Endothelial cell of umbilical vein (primary cell): ENCODE data around the gene NTN4. TPM values are rescaled to one million over a fixed set of nuclear protein-coding genes. Genes with fewer than 3 reads are reported as not detected.

ENCODE experiments used
- BruUV-seq: library from RNA; stranded (reverse); fragments of 400-500 nt; replicated peaks from 2 replicates; lab custom pipeline; 2021; lab: Mats Ljungman, UMichigan
- CTCF ChIA-PET: fragments of 300-600, 350-600 bp; sonication (Branson Sonifier 250); formaldehyde crosslinking; loops from one replicate; lab custom pipeline; 2021; ENCODE audit warnings: antibody characterized with exemption, inconsistent platforms; lab: Charles Lee
- POLR2A ChIA-PET: fragments of 300-600, 350-600 bp; sonication (Branson Sonifier 250); formaldehyde crosslinking; loops from one replicate; lab custom pipeline; 2021; ENCODE audit warnings: antibody characterized with exemption, inconsistent platforms; lab: Charles Lee
- DNase-seq: peaks from one replicate; pipeline ENCODE4 v3.0.0-alpha.2; 2011; ENCODE audit warnings: low read depth, low spot score
- FAIRE-seq: peaks from 2 replicates; lab custom pipeline; 2011; peaks lifted over from hg19 to GRCh38; lab: Jason Lieb, UNC
- H2AFZ ChIP-seq: 2 replicates; pipeline ENCODE4 v1.6.0; 2012; ENCODE audit warnings: low read depth, low read length, control low read depth, inconsistent platforms
- H3K27ac ChIP-seq: 2 replicates; pipeline ENCODE4 v1.5.1; 2011; ENCODE audit warnings: low read depth, mild to moderate bottlenecking, control low read depth, low read length, moderate library complexity; ENCODE audit not compliant: insufficient read depth
- H3K27me3 ChIP-seq, 2 experiments: 2 replicates each; pipeline versions ENCODE4 v1.6.0 to v1.6.1; 2011; ENCODE audit warnings: low read length in 2 of 2, mixed read lengths in 1 of 2; ENCODE audit not compliant: control insufficient read depth in 2 of 2, insufficient read depth in 2 of 2
- H3K36me3 ChIP-seq, 2 experiments: 2 replicates in 1 of 2; 3 replicates in 1 of 2; pipeline ENCODE4 v1.5.1; 2011; ENCODE audit warnings: low read length in 2 of 2, mild to moderate bottlenecking in 1 of 2, moderate library complexity in 1 of 2; ENCODE audit not compliant: control insufficient read depth in 2 of 2, insufficient read depth in 2 of 2; ENCODE audit errors: extremely low read depth in 1 of 2
- H3K4me1 ChIP-seq: 3 replicates; pipeline ENCODE4 v1.5.1; 2011; ENCODE audit warnings: mild to moderate bottlenecking, low read length; ENCODE audit not compliant: control insufficient read depth, insufficient read depth; ENCODE audit errors: extremely low read depth
- H3K4me2 ChIP-seq: 2 replicates; pipeline ENCODE4 v1.6.1; 2011; ENCODE audit warnings: low read length, control low read depth, mixed read lengths; ENCODE audit not compliant: insufficient read depth
- H3K4me3 ChIP-seq, 3 experiments: fragments of 200-600 bp in 1 of 3; sonication (generic), shearing (Covaris generic) in 1 of 3; replicated peaks in 1 of 3; 2 replicates each; pipeline ENCODE4 v1.5.1; 2011 to 2016; ENCODE audit warnings: control low read depth in 3 of 3, low read length in 3 of 3, mild to moderate bottlenecking in 2 of 3, inconsistent platforms in 1 of 3, low read depth in 1 of 3, moderate library complexity in 1 of 3; ENCODE audit not compliant: insufficient read depth in 1 of 3
- H3K79me2 ChIP-seq: 2 replicates; pipeline ENCODE4 v1.6.0; 2012; ENCODE audit warnings: low read length, inconsistent platforms; ENCODE audit not compliant: control insufficient read depth, insufficient read depth
- H3K9ac ChIP-seq: replicated peaks from 2 replicates; pipeline ENCODE3; 2011; ENCODE audit warnings: low read length, control low read depth; ENCODE audit not compliant: insufficient read depth; ENCODE audit errors: extremely low read depth
- H3K9me1 ChIP-seq: replicated peaks from 3 replicates; pipeline ENCODE4 v1.6.0; 2011; ENCODE audit warnings: mild to moderate bottlenecking, low read length; ENCODE audit not compliant: control insufficient read depth, insufficient read depth; ENCODE audit errors: extremely low read depth
- H3K9me3 ChIP-seq: replicated peaks from 2 replicates; pipeline ENCODE4 v1.5.1; 2012; ENCODE audit warnings: low read length, inconsistent platforms; ENCODE audit not compliant: control insufficient read depth, insufficient read depth
- H4K20me1 ChIP-seq: replicated peaks from 2 replicates; pipeline ENCODE3; 2011; ENCODE audit warnings: mild to moderate bottlenecking, low read length; ENCODE audit not compliant: control insufficient read depth, insufficient read depth; ENCODE audit errors: extremely low read depth
- EZH2 ChIP-seq: IDR thresholded peaks from 2 replicates; pipeline ENCODE4 v1.6.1; 2012; ENCODE audit warnings: borderline replicate concordance, low read depth, mild to moderate bottlenecking, moderate library complexity, low read length, inconsistent platforms; ENCODE audit not compliant: severe bottlenecking
- FOS ChIP-seq: IDR thresholded peaks from 2 replicates; pipeline ENCODE4 v1.6.1; 2011; ENCODE audit warnings: mild to moderate bottlenecking, low read length, moderate library complexity, borderline replicate concordance; ENCODE audit not compliant: insufficient read depth
- GATA2 ChIP-seq: IDR thresholded peaks from 2 replicates; pipeline ENCODE4 v1.7.0; 2011; ENCODE audit warnings: low read depth, mild to moderate bottlenecking, moderate library complexity, mixed read lengths, low read length; ENCODE audit not compliant: insufficient read length, insufficient read depth
- JUN ChIP-seq: IDR thresholded peaks from 2 replicates; pipeline ENCODE4 v1.6.1; 2011; ENCODE audit warnings: borderline replicate concordance, low read depth; ENCODE audit not compliant: insufficient read length, insufficient read depth
- MYC ChIP-seq: IDR thresholded peaks from one replicate; pipeline ENCODE4 v1.6.1; 2011; ENCODE audit warnings: mild to moderate bottlenecking, low read depth, low read length
- POLR2A ChIP-seq: IDR thresholded peaks from 2 replicates; pipeline ENCODE4 v1.6.1; 2012; ENCODE audit warnings: low read depth, mild to moderate bottlenecking, control low read depth, low read length
- POLR2AphosphoS5 ChIP-seq: IDR thresholded peaks from 2 replicates; pipeline ENCODE4 v1.6.1; 2012; ENCODE audit warnings: low read depth, mild to moderate bottlenecking, control low read depth, low read length, moderate library complexity; ENCODE audit not compliant: insufficient read depth
- dilution Hi-C: fragments of 300-500 bp; cut with MboI; formaldehyde crosslinking; loops from one replicate; pipeline ENCODE4 v1.15.0; 2019; ENCODE audit warnings: low sequenced_read_pairs; ENCODE audit not compliant: extremely low pct_ligation_motif_present
- intact Hi-C: fragments of 100-400 bp; cut with micrococcal nuclease; formaldehyde crosslinking; loops from one replicate; pipeline ENCODE4 v1.10.0; 2022
- polyA plus RNA-seq, 4 experiments: library from polyadenylated mRNA; depleted of rRNA in 3 of 4; stranded (reverse) in 3 of 4; unstranded in 1 of 4; fragments of >200 nt; gene quantifications; 2 replicates each; pipeline versions ENCODE4 v1.2.1 to v1.2.3, GENCODE V29; 2011 to 2012; ENCODE audit warnings: missing spikeins in 1 of 4
- total RNA-seq: library from RNA; stranded (reverse); gene quantifications from 2 replicates; pipeline ENCODE4 v1.2.3, GENCODE V29; 2021
- TF ChIP-seq, protein P1 (sequence below): IDR thresholded peaks from 2 replicates; pipeline ENCODE4 v1.6.1; 2011; ENCODE audit not compliant: insufficient read depth, insufficient read length
- TF ChIP-seq, protein P2 (sequence below), 2 donors: IDR thresholded peaks; 1 replicate in 1 of 2; 2 replicates in 1 of 2; pipeline ENCODE4 v1.5.1; 2011; ENCODE audit warnings: low read length in 2 of 2, mild to moderate bottlenecking in 2 of 2, moderate library complexity in 2 of 2, control low read depth in 1 of 2, inconsistent platforms in 1 of 2, low read depth in 1 of 2; ENCODE audit not compliant: insufficient read depth in 1 of 2; ENCODE audit errors: extremely low read depth in 1 of 2

Gene NTN4
- total and polyA plus RNA-seq, 2 donors (not counting 3 experiments of a cell fraction or from before 2014, with no cell fraction given) = 120 to 317 TPM

DNA sequence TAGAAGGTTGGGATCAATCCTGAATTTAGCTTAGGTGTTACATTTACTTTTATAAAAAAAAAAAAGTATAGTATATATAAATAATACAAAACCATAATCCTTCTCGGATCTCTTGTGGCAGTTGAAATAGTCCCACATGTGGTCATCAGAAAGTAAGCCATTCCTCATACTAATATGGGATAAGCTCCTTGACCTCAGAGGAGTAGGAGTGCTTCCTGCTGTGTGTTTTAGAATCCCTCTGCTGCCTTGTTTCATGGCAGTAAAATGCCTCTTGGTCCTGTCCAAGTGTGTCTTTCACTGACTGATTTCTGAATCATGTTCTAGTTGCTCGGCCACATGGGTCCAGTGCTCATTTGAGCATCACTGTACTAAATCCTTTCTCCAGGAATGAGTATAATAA, 117.0 kb downstream of the NTN4 start:
- no peaks in the 10 kb centered on the region for H3K9me3 ChIP-seq
- no peak overlapping the region for H2AFZ ChIP-seq
- intact Hi-C loops = no loop called here
- no peak overlapping the region for H3K4me2 ChIP-seq
- no peaks in the 10 kb centered on the region for H4K20me1 ChIP-seq
- H3K4me1 ChIP-seq = peaks cover 4% of the 10 kb centered on the region
- H3K27ac ChIP-seq = no peak overlapping the region
- no TSS peak for BruUV-seq
- FAIRE-seq (no peak), DNase-seq (no peak)
- H3K4me3 ChIP-seq = no peak overlapping the region
- no peaks in the 10 kb centered on the region for H3K27me3 ChIP-seq
- TF ChIP-seq, protein P1, sequence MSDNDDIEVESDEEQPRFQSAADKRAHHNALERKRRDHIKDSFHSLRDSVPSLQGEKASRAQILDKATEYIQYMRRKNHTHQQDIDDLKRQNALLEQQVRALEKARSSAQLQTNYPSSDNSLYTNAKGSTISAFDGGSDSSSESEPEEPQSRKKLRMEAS = no peak
- TF ChIP-seq EZH2 (no peak), MYC (no peak), JUN (no peak), POLR2AphosphoS5 (no peak), FOS (no peak), GATA2 (no peak), POLR2A (no peak)
- TF ChIP-seq, protein P2, sequence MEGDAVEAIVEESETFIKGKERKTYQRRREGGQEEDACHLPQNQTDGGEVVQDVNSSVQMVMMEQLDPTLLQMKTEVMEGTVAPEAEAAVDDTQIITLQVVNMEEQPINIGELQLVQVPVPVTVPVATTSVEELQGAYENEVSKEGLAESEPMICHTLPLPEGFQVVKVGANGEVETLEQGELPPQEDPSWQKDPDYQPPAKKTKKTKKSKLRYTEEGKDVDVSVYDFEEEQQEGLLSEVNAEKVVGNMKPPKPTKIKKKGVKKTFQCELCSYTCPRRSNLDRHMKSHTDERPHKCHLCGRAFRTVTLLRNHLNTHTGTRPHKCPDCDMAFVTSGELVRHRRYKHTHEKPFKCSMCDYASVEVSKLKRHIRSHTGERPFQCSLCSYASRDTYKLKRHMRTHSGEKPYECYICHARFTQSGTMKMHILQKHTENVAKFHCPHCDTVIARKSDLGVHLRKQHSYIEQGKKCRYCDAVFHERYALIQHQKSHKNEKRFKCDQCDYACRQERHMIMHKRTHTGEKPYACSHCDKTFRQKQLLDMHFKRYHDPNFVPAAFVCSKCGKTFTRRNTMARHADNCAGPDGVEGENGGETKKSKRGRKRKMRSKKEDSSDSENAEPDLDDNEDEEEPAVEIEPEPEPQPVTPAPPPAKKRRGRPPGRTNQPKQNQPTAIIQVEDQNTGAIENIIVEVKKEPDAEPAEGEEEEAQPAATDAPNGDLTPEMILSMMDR (IDR thresholded peaks at IDR 0.05; ENCODE audit: extremely low read depth in 1 of 2, insufficient read depth in 1 of 2, low read depth in 1 of 2, low read length in 2 of 2) = no peak
- peaks cover 0 to 13% of the 10 kb centered on the region in 2 experiments for H3K36me3 ChIP-seq
- dilution Hi-C loops = no loop called here
- no peak overlapping the region for H3K9ac ChIP-seq
- ChIA-PET POLR2A (no interaction called here), CTCF (interaction anchor here (0.7 to 1.4 kb wide), 3 partner anchors 10 to 99 kb away, joined by 3 to 4 read pairs (median 4); no protein-coding TSS in a partner anchor)
- no peaks in the 10 kb centered on the region for H3K79me2 ChIP-seq
- H3K9me1 ChIP-seq = no peaks in the 10 kb centered on the region
